IMR-90 (cell line): ENCODE measurements around the gene OR4K2. TPM values are rescaled to one million over a fixed set of nuclear protein-coding genes. Genes with fewer than 3 reads are reported as not detected.

Source experiments
- ATAC-seq: fragments of 200-7000 bp; cut with Tn5 transposase; 2 replicates; pipeline ENCODE4 v1.9.1; 2020; ENCODE audit warnings: low read depth, mild to moderate bottlenecking, moderate library complexity
- BruUV-seq: library from RNA; stranded (reverse); fragments of 400-500 nt; replicated peaks from 2 replicates; lab custom pipeline; 2021; lab: Mats Ljungman, UMichigan
- CTCF ChIA-PET: fragments of 300-600 bp; formaldehyde crosslinking; extraction: SDS; loops from one replicate; lab custom pipeline; 2021; ENCODE audit warnings: antibody characterized with exemption; lab: Yijun Ruan, JAX
- POLR2A ChIA-PET: fragments of 300-600 bp; sonication (Branson Sonifier 250); formaldehyde crosslinking; loops from one replicate; lab custom pipeline; 2022; ENCODE audit warnings: antibody characterized with exemption; ENCODE audit not compliant: unreplicated experiment; lab: Charles Lee
- DNase-seq: peaks from one replicate; pipeline ENCODE4 v3.0.0; 2013
- H2AFZ ChIP-seq: replicated peaks from 2 replicates; pipeline ENCODE3; 2013; ENCODE audit warnings: low read length, mild to moderate bottlenecking; ENCODE audit not compliant: poor library complexity
- H2AK5ac ChIP-seq: 2 replicates; pipeline ENCODE4 v1.6.1; 2013; ENCODE audit warnings: low read depth, low read length, inconsistent platforms
- H2AK9ac ChIP-seq: replicated peaks from 2 replicates; pipeline ENCODE3; 2013; ENCODE audit warnings: mild to moderate bottlenecking, low read depth, low read length, moderate library complexity; ENCODE audit not compliant: poor library complexity
- H2BK120ac ChIP-seq: 2 replicates; pipeline ENCODE4 v1.6.1; 2013; ENCODE audit warnings: low read depth, low read length, inconsistent platforms
- H2BK15ac ChIP-seq: 3 replicates; pipeline ENCODE4 v1.6.1; 2013; ENCODE audit warnings: low read depth, low read length, inconsistent platforms
- H2BK20ac ChIP-seq: 2 replicates; pipeline ENCODE4 v1.6.1; 2013; ENCODE audit warnings: low read depth, mild to moderate bottlenecking, inconsistent platforms, low read length, moderate library complexity
- H2BK5ac ChIP-seq: 2 replicates; pipeline ENCODE4 v1.6.1; 2013; ENCODE audit warnings: mild to moderate bottlenecking, low read depth, low read length, inconsistent platforms; ENCODE audit not compliant: poor library complexity, severe bottlenecking
- H3K14ac ChIP-seq: replicated peaks from 2 replicates; pipeline ENCODE4 v1.6.1; 2013; ENCODE audit warnings: low read depth, low read length, inconsistent platforms
- H3K18ac ChIP-seq: 2 replicates; pipeline ENCODE4 v1.6.1; 2013; ENCODE audit warnings: low read depth, low read length, control low read depth
- H3K23ac ChIP-seq: 2 replicates; pipeline ENCODE4 v1.6.1; 2013; ENCODE audit warnings: low read depth, low read length, inconsistent platforms
- H3K27ac ChIP-seq: 2 replicates; pipeline ENCODE4 v1.5.1; 2013; ENCODE audit warnings: mild to moderate bottlenecking, control low read depth, low read length; ENCODE audit not compliant: insufficient read depth
- H3K27me3 ChIP-seq: 2 replicates; pipeline ENCODE4 v1.6.1; 2013; ENCODE audit warnings: low read length; ENCODE audit not compliant: control insufficient read depth, insufficient read depth
- H3K36me3 ChIP-seq: 2 replicates; pipeline ENCODE4 v1.6.1; 2013; ENCODE audit warnings: low read length, mixed read lengths; ENCODE audit not compliant: control insufficient read depth, insufficient read depth
- H3K4ac ChIP-seq: 2 replicates; pipeline ENCODE4 v1.6.1; 2013; ENCODE audit warnings: low read depth, low read length, inconsistent platforms
- H3K4me1 ChIP-seq: 2 replicates; pipeline ENCODE4 v1.6.1; 2013; ENCODE audit warnings: low read length, mixed read lengths; ENCODE audit not compliant: control insufficient read depth, insufficient read depth
- H3K4me2 ChIP-seq: 2 replicates; pipeline ENCODE4 v1.6.1; 2013; ENCODE audit warnings: low read depth, mild to moderate bottlenecking, control low read depth, low read length, moderate library complexity
- H3K4me3 ChIP-seq: 2 replicates; pipeline ENCODE4 v1.5.1; 2013; ENCODE audit warnings: low read depth, mild to moderate bottlenecking, control low read depth, low read length, moderate library complexity; ENCODE audit not compliant: insufficient read depth
- H3K56ac ChIP-seq: 2 replicates; pipeline ENCODE4 v1.6.1; 2013; ENCODE audit warnings: low read length, inconsistent platforms; ENCODE audit not compliant: insufficient read depth; ENCODE audit errors: extremely low read depth
- H3K79me1 ChIP-seq, 2 experiments: 2 replicates each; pipeline ENCODE4 v1.6.1; 2013; ENCODE audit warnings: low read length in 2 of 2, inconsistent platforms in 1 of 2, low read depth in 1 of 2
- H3K9ac ChIP-seq: 2 replicates; pipeline ENCODE4 v1.6.1; 2013; ENCODE audit warnings: low read depth, low read length, control low read depth
- H3K9me1 ChIP-seq: 2 replicates; pipeline ENCODE4 v1.6.1; 2013; ENCODE audit warnings: low read length, inconsistent platforms; ENCODE audit not compliant: insufficient read depth
- H3K9me3 ChIP-seq: 2 replicates; pipeline ENCODE4 v1.6.1; 2013; ENCODE audit warnings: low read length; ENCODE audit not compliant: control insufficient read depth, insufficient read depth
- H4K20me1 ChIP-seq: 2 replicates; pipeline ENCODE4 v1.6.1; 2013; ENCODE audit warnings: low read length, inconsistent platforms; ENCODE audit not compliant: insufficient read depth
- H4K5ac ChIP-seq: 2 replicates; pipeline ENCODE4 v1.6.1; 2013; ENCODE audit warnings: mild to moderate bottlenecking, low read depth, low read length, control low read depth
- H4K8ac ChIP-seq, 2 experiments: 2 replicates each; pipeline ENCODE4 v1.6.1; 2013; ENCODE audit warnings: low read depth in 2 of 2, low read length in 2 of 2, control low read depth in 1 of 2, inconsistent platforms in 1 of 2
- H4K91ac ChIP-seq: 2 replicates; pipeline ENCODE4 v1.6.1; 2013; ENCODE audit warnings: low read depth, low read length, inconsistent platforms; ENCODE audit not compliant: insufficient read depth
- BHLHE40 ChIP-seq: fragments of 150-350 bp; IDR thresholded peaks from 2 replicates; pipeline ENCODE4 v1.6.1; 2016; ENCODE audit warnings: mild to moderate bottlenecking, low read depth, low read length
- CEBPB ChIP-seq: IDR thresholded peaks from 2 replicates; pipeline ENCODE4 v1.6.1; 2012; ENCODE audit warnings: low read depth, low read length, improper control_type of control experiment
- CHD1 ChIP-seq: IDR thresholded peaks from 2 replicates; pipeline ENCODE4 v1.6.1; 2012; ENCODE audit warnings: low read depth, low read length, improper control_type of control experiment
- FOS ChIP-seq: fragments of 150-350 bp; IDR thresholded peaks from 2 replicates; pipeline ENCODE4 v1.6.1; 2016; ENCODE audit warnings: low read depth, low read length
- MAFK ChIP-seq: IDR thresholded peaks from 2 replicates; pipeline ENCODE4 v1.6.1; 2012; ENCODE audit warnings: low read depth, low read length, improper control_type of control experiment
- MAZ ChIP-seq: IDR thresholded peaks from 2 replicates; pipeline ENCODE4 v1.6.1; 2012; ENCODE audit warnings: low read depth, mild to moderate bottlenecking, low read length, improper control_type of control experiment, moderate library complexity, borderline replicate concordance
- MXI1 ChIP-seq: IDR thresholded peaks from 2 replicates; pipeline ENCODE4 v1.6.1; 2012; ENCODE audit warnings: low read depth, mild to moderate bottlenecking, low read length, moderate library complexity, borderline replicate concordance
- NFE2L2 ChIP-seq: fragments of 150-350 bp; IDR thresholded peaks from 2 replicates; pipeline ENCODE4 v1.6.1; 2016; ENCODE audit warnings: low read depth, mild to moderate bottlenecking, low read length
- POLR2A ChIP-seq: IDR thresholded peaks from 2 replicates; pipeline ENCODE4 v1.6.1; 2012; ENCODE audit warnings: mild to moderate bottlenecking, low read depth, low read length
- RAD21 ChIP-seq: IDR thresholded peaks from 2 replicates; pipeline ENCODE4 v1.6.1; 2012; ENCODE audit warnings: low read length, improper control_type of control experiment
- RCOR1 ChIP-seq: IDR thresholded peaks from 2 replicates; pipeline ENCODE4 v1.6.1; 2012; ENCODE audit warnings: mild to moderate bottlenecking, low read length, improper control_type of control experiment; ENCODE audit not compliant: insufficient replicate concordance
- RFX5 ChIP-seq: IDR thresholded peaks from 2 replicates; pipeline ENCODE4 v1.8.0; 2012; ENCODE audit warnings: low read depth, mild to moderate bottlenecking, low read length, moderate library complexity
- SMC3 ChIP-seq: fragments of 150-350 bp; IDR thresholded peaks from 2 replicates; pipeline ENCODE4 v1.6.1; 2016; ENCODE audit warnings: low read depth, mild to moderate bottlenecking, antibody characterized with exemption, low read length, moderate library complexity
- USF2 ChIP-seq: fragments of 150-350 bp; IDR thresholded peaks from 2 replicates; pipeline ENCODE4 v1.6.1; 2017; ENCODE audit warnings: mild to moderate bottlenecking, antibody characterized with exemption, low read length, low read depth
- WGBS, 2 experiments: methylation state at CpG; one replicate each; pipeline versions ENCODE4 v1.1.5 to v1.1.7; 2013; ENCODE audit warnings: missing lambda C conversion rate in 2 of 2; ENCODE audit not compliant: insufficient read length in 1 of 2; ENCODE audit errors: extremely low coverage in 2 of 2; 5-methylcytosine and 5-hydroxymethylcytosine counted together
- dilution Hi-C: fragments of 300-500 bp; cut with HindIII; formaldehyde crosslinking; loops from one replicate; pipeline ENCODE4 v1.14.3; 2018; ENCODE audit warnings: low sequenced_read_pairs; ENCODE audit not compliant: unreplicated experiment
- in situ Hi-C: fragments of 300-500 bp; cut with MboI; formaldehyde crosslinking; loops from 3 replicates; pipeline ENCODE4 v1.14.3; 2019; ENCODE audit warnings: low sequenced_read_pairs, inconsistent platforms, mixed read lengths
- intact Hi-C: fragments of 100-400 bp; cut with micrococcal nuclease; formaldehyde crosslinking; loops from 2 replicates; pipeline ENCODE4 v1.10.0; 2022
- polyA plus RNA-seq, 3 experiments: library from polyadenylated mRNA; depleted of rRNA; stranded (reverse); fragments of >200 nt; gene quantifications; 2 replicates each; pipeline ENCODE4 v1.2.3, GENCODE V29; 2012; ENCODE audit warnings: low replicate concordance in 1 of 3
- total RNA-seq: library from RNA; depleted of rRNA; stranded (reverse); fragments of >200 nt; gene quantifications from 2 replicates; pipeline ENCODE4 v1.2.3, GENCODE V29; 2012
- TF ChIP-seq, protein P1 (sequence below): conservative IDR thresholded peaks from 2 replicates; pipeline ENCODE4 v1.5.1; 2012; ENCODE audit warnings: mild to moderate bottlenecking, low read depth, low read length, improper control_type of control experiment
- TF ChIP-seq, protein P2 (sequence below): fragments of 150-350 bp; IDR thresholded peaks from 2 replicates; pipeline ENCODE4 v1.6.1; 2016; ENCODE audit warnings: low read depth, mild to moderate bottlenecking, low read length, moderate library complexity, borderline replicate concordance

OR4K2 gene
- total and polyA plus RNA-seq, 2 of the 4 experiments (the other 2 are of a cell fraction), result not detected

DNA sequence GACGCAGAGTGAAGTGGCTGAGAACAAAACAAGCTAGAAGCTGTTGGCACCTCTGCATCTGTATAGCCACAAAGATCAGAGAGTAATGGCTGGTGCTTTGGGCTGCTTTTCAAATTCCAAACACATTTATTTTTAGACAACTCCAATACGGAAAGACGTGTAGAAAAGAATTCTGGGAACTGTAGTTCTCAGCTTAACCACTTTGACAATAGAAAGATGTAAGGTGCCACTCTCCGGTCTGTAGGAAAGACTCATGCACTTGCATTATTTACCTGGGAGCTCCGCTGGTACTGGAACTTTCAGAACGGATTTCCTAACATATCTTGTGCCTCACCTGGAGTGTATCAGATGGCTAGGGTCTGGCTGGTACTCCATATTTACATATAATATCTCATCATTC is 1.8 kb upstream of the OR4K2 start:
- Histone ChIP-seq H3K9ac (no peak overlapping the region), H3K9me3 (peaks cover 24% of the 10 kb centered on the region), H3K4me2 (no peak overlapping the region), H3K4me3 (no peak overlapping the region), H4K91ac (no peak overlapping the region), H2AK5ac (no peak overlapping the region), H4K20me1 (no peaks in the 10 kb centered on the region), H2BK20ac (no peak overlapping the region), H3K14ac (no peak overlapping the region), H3K27me3 (no peaks in the 10 kb centered on the region), H2AK9ac (no peak overlapping the region), H3K79me1 (no peaks in the 10 kb centered on the region), H3K9me1 (no peaks in the 10 kb centered on the region), H2BK120ac (no peak overlapping the region), H4K8ac (no peak overlapping the region), H2BK15ac (no peak overlapping the region), H3K56ac (no peak overlapping the region), H2BK5ac (no peak overlapping the region), H3K27ac (no peak overlapping the region), H4K5ac (no peak overlapping the region), H2AFZ (no peak overlapping the region), H3K18ac (no peak overlapping the region), H3K4ac (no peak overlapping the region), H3K36me3 (no peaks in the 10 kb centered on the region), H3K4me1 (no peaks in the 10 kb centered on the region), H3K23ac (no peak overlapping the region)
- ATAC-seq, result no peak
- in situ Hi-C loops, result no loop called here
- CTCF ChIA-PET, result no interaction called here
- no TSS peak for BruUV-seq
- dilution Hi-C loops, result no loop called here
- intact Hi-C loops, result no loop called here
- TF ChIP-seq, protein P1, sequence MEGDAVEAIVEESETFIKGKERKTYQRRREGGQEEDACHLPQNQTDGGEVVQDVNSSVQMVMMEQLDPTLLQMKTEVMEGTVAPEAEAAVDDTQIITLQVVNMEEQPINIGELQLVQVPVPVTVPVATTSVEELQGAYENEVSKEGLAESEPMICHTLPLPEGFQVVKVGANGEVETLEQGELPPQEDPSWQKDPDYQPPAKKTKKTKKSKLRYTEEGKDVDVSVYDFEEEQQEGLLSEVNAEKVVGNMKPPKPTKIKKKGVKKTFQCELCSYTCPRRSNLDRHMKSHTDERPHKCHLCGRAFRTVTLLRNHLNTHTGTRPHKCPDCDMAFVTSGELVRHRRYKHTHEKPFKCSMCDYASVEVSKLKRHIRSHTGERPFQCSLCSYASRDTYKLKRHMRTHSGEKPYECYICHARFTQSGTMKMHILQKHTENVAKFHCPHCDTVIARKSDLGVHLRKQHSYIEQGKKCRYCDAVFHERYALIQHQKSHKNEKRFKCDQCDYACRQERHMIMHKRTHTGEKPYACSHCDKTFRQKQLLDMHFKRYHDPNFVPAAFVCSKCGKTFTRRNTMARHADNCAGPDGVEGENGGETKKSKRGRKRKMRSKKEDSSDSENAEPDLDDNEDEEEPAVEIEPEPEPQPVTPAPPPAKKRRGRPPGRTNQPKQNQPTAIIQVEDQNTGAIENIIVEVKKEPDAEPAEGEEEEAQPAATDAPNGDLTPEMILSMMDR, result no peak
- TF ChIP-seq RFX5 (no peak), MAZ (no peak), USF2 (no peak), BHLHE40 (no peak), MXI1 (no peak), RCOR1 (no peak), FOS (no peak), CHD1 (no peak), RAD21 (no peak), SMC3 (no peak), MAFK (no peak), POLR2A (no peak), CEBPB (no peak), NFE2L2 (no peak)
- TF ChIP-seq, protein P2, sequence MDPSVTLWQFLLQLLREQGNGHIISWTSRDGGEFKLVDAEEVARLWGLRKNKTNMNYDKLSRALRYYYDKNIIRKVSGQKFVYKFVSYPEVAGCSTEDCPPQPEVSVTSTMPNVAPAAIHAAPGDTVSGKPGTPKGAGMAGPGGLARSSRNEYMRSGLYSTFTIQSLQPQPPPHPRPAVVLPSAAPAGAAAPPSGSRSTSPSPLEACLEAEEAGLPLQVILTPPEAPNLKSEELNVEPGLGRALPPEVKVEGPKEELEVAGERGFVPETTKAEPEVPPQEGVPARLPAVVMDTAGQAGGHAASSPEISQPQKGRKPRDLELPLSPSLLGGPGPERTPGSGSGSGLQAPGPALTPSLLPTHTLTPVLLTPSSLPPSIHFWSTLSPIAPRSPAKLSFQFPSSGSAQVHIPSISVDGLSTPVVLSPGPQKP, result no peak
- no peak for DNase-seq
- POLR2A ChIA-PET, result no interaction called here
- 25% methylated on average over 4 of the region's 6 CpGs; no CpG with 5 or more reads in 1 of the 2 experiments for WGBS, 2 experiments
